Ovary (tissue), 9 donors: ENCODE results near the gene THAP4. TPM values are rescaled to one million over a fixed set of nuclear protein-coding genes. Genes with fewer than 3 reads are reported as not detected.

Experiments
- DNase-seq, 5 donors: peaks; one replicate each; pipeline ENCODE4 v3.0.0-alpha.2; 2019 to 2020
- H3K27ac ChIP-seq, 2 donors: fragments of 200-600 bp; one replicate each; pipeline versions ENCODE4 v1.5.1 to v1.8.0; 2019 to 2022
- H3K27me3 ChIP-seq: fragments of 200-600 bp; one replicate; pipeline ENCODE4 v1.8.0; 2022
- H3K36me3 ChIP-seq: fragments of 200-600 bp; sonication (generic); one replicate; pipeline ENCODE4 v1.5.1; 2019
- H3K4me1 ChIP-seq: one replicate; pipeline ENCODE4 v1.8.1; 2013; ENCODE audit warnings: mild to moderate bottlenecking, moderate library complexity; ENCODE audit not compliant: insufficient read depth
- H3K4me3 ChIP-seq: fragments of 200-600 bp; sonication (generic); one replicate; pipeline ENCODE4 v1.5.1; 2017
- H3K9me3 ChIP-seq, 2 donors: fragments of 200-600 bp in 1 of 2; sonication (generic) in 1 of 2; one replicate each; pipeline versions ENCODE4 v1.5.1 to v1.8.1; 2013 to 2019; ENCODE audit warnings: mild to moderate bottlenecking in 1 of 2, moderate library complexity in 1 of 2
- CTCF ChIP-seq, 3 donors: fragments of 450-650 bp in 2 of 3; fragments of 200-600 bp in 1 of 3; IDR thresholded peaks; one replicate each; pipeline versions ENCODE4 v1.5.1 to v1.8.0; 2016 to 2022; ENCODE audit warnings: antibody characterized with exemption in 3 of 3, mild to moderate bottlenecking in 1 of 3
- EP300 ChIP-seq: sonication (generic); formaldehyde crosslinking; IDR thresholded peaks from one replicate; pipeline ENCODE4 v1.6.1; 2017; ENCODE audit warnings: antibody characterized with exemption
- POLR2A ChIP-seq: fragments of 450-650 bp; IDR thresholded peaks from one replicate; pipeline ENCODE4 v1.6.1; 2017; ENCODE audit warnings: antibody characterized with exemption, mild to moderate bottlenecking, moderate library complexity
- WGBS, 3 donors: extraction: QIAGEN DNeasy Blood & Tissue Kit in 1 of 3; methylation state at CpG; one replicate each; pipeline versions ENCODE4 v1.1.5 to v1.1.7; 2013 to 2017; 5-methylcytosine and 5-hydroxymethylcytosine counted together
- intact Hi-C, 4 donors: fragments of 100-400 bp; cut with DNase I; formaldehyde crosslinking; loops; one replicate each; pipeline versions ENCODE4 v1.11.0 to v1.15.1; 2022 to 2023
- polyA plus RNA-seq, 2 donors: library from polyadenylated mRNA; stranded (reverse); fragments of 200-250 nt in 1 of 2; fragments of 350-450 nt in 1 of 2; fragmentation: Illumina TruSeq in 1 of 2; extraction: RNeasy Lipid Tissue Mini Kit (QIAGEN cat#74804) in 1 of 2; gene quantifications; one replicate each; pipeline ENCODE4 v1.2.3, GENCODE V29; 2013 to 2014
- total RNA-seq, 7 donors: library from RNA; depleted of rRNA in 2 of 7; stranded (reverse); fragments of >200 nt in 2 of 7; fragmentation: NEBNext Ultra II Directional in 3 of 7; extraction: Animal tissue kit (Norgen Biotek cat#: 25700) in 3 of 7; gene quantifications; one replicate each; pipeline versions ENCODE4 v1.1.0 to v1.2.4, GENCODE V29; 2016 to 2023
- donor health status: DM: no; HTN: no; CAD: no; lungs with moderate emphysema.
- donor health status: DM: no; HTN: no; CAD: no.
- donor health status: Bipolar disorder and iron deficiency.
- donor health status: DM: yes; HTN: yes; CAD: no.
- donor health status: DM: no; HTN: no; CAD: no.
- donor health status: DM: yes; HTN: yes; CAD: no.

THAP4 gene
- total and polyA plus RNA-seq, 9 donors: 12.1 to 54.7 (median 40.3) TPM

- Histone ChIP-seq H3K36me3 (no peaks in the 10 kb centered on the region), H3K9me3 (no peaks in the 10 kb centered on the region), H3K4me1 (peaks cover 15% of the 10 kb centered on the region), H3K27ac (no peak overlapping the region), H3K4me3 (no peak overlapping the region), H3K27me3 (no peaks in the 10 kb centered on the region)
- peak in 1 of 5 donors; percentile 43 for DNase-seq
- TF ChIP-seq EP300: no peak
- no peak for TF ChIP-seq CTCF (IDR thresholded peaks at IDR 0.05)
- TF ChIP-seq POLR2A: no peak
- 61 to 71% (median 67%) methylated on average over 34 to 36 of the region's 36 CpGs for WGBS, 3 donors
- intact Hi-C loops: no loop called here
Observed at GRCh38 chr2:241564596-241565410, 72.2 kb downstream of the THAP4 start.

GRCh38 chr2:241563981-241564595 lies 72.9 kb downstream of the THAP4 start:
- Histone ChIP-seq H3K4me1 (peaks cover 17% of the 10 kb centered on the region), H3K4me3 (no peak overlapping the region), H3K9me3 (no peaks in the 10 kb centered on the region), H3K27me3 (no peaks in the 10 kb centered on the region), H3K27ac (no peak overlapping the region), H3K36me3 (no peaks in the 10 kb centered on the region)
- no peak for TF ChIP-seq POLR2A
- TF ChIP-seq CTCF (IDR thresholded peaks at IDR 0.05): no peak
- no peak for TF ChIP-seq EP300
- DNase-seq: peak in 1 of 5 donors; percentile 47
- intact Hi-C loops: no loop called here
- 83 to 89% (median 86%) methylated on average over 21 to 23 of the region's 23 CpGs for WGBS, 3 donors

- Histone ChIP-seq H3K27ac (no peak overlapping the region), H3K4me3 (no peak overlapping the region), H3K4me1 (peaks cover 17% of the 10 kb centered on the region), H3K36me3 (no peaks in the 10 kb centered on the region), H3K27me3 (no peaks in the 10 kb centered on the region), H3K9me3 (no peaks in the 10 kb centered on the region)
- TF ChIP-seq POLR2A (no peak), CTCF (IDR thresholded peaks at IDR 0.05) (no peak), EP300 (no peak)
- intact Hi-C loops: no loop called here
- DNase-seq: no peak
- 79 to 90% (median 83%) methylated on average over 8 to 10 of the region's 10 CpGs for WGBS, 3 donors
Observed at GRCh38 chr2:241563571-241563980, 73.4 kb downstream of the THAP4 start.

GRCh38 chr2:241563031-241563507 lies 73.9 kb downstream of the THAP4 start:
- TF ChIP-seq POLR2A (no peak), CTCF (IDR thresholded peaks at IDR 0.05) (no peak), EP300 (no peak)
- Histone ChIP-seq H3K27ac (no peak overlapping the region), H3K4me3 (no peak overlapping the region), H3K4me1 (peaks cover 17% of the 10 kb centered on the region), H3K9me3 (no peaks in the 10 kb centered on the region), H3K27me3 (no peaks in the 10 kb centered on the region), H3K36me3 (no peaks in the 10 kb centered on the region)
- intact Hi-C loops: no loop called here
- WGBS, 3 donors: 87 to 89% (median 88%) methylated on average over 10 to 13 of the region's 13 CpGs
- DNase-seq: no peak
